SU-DHL-6 (cell line): Measurements from ENCODE around the gene CRYBG3.

Experiments
- EZH2phosphoT487 ChIP-seq: fragments of 200-600 bp; sonication (generic), shearing (Covaris generic); conservative IDR thresholded peaks from 2 replicates; pipeline ENCODE4 v1.6.1; 2018; ENCODE audit warnings: mild to moderate bottlenecking, antibody characterized with exemption, low read length, moderate library complexity, mixed read lengths
- TF ChIP-seq, protein P1 (sequence below): fragments of 200-600 bp; sonication (generic); IDR thresholded peaks from one replicate; pipeline ENCODE4 v1.5.1; 2017; ENCODE audit warnings: antibody characterized with exemption, mild to moderate bottlenecking, low read length, moderate library complexity; ENCODE audit not compliant: insufficient read depth, poor library complexity, severe bottlenecking

DNA sequence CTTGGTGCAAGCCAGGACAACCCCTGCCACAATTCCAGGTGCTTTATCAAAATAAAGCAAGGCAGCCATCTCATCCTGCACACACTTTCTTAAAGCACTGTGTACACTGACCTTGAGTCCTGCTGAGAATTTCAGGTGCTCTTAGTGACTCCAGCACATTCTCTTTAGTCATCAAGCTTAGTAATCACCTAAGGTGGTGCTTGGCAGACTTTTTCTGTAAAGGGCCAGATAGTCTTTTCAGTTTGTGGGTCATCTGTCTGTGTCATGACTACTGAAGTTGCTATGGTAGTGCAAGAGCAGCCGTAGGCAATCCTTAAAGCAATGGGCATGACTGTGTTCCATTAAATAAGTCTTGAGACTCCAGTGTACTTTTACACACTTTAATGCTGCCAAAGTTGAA, 114.0 kb downstream of the CRYBG3 start:
- TF ChIP-seq, protein P1, sequence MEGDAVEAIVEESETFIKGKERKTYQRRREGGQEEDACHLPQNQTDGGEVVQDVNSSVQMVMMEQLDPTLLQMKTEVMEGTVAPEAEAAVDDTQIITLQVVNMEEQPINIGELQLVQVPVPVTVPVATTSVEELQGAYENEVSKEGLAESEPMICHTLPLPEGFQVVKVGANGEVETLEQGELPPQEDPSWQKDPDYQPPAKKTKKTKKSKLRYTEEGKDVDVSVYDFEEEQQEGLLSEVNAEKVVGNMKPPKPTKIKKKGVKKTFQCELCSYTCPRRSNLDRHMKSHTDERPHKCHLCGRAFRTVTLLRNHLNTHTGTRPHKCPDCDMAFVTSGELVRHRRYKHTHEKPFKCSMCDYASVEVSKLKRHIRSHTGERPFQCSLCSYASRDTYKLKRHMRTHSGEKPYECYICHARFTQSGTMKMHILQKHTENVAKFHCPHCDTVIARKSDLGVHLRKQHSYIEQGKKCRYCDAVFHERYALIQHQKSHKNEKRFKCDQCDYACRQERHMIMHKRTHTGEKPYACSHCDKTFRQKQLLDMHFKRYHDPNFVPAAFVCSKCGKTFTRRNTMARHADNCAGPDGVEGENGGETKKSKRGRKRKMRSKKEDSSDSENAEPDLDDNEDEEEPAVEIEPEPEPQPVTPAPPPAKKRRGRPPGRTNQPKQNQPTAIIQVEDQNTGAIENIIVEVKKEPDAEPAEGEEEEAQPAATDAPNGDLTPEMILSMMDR: no peak
- no peak for TF ChIP-seq EZH2phosphoT487
